GM15510 (cell line): ENCODE data around the gene REEP3.

Source experiments
- POLR2A ChIP-seq: IDR thresholded peaks from 3 replicates; pipeline ENCODE4 v1.6.1; 2011; ENCODE audit warnings: borderline replicate concordance; ENCODE audit not compliant: insufficient read length; ENCODE audit errors: extremely low read depth

REEP3 gene, protein sequence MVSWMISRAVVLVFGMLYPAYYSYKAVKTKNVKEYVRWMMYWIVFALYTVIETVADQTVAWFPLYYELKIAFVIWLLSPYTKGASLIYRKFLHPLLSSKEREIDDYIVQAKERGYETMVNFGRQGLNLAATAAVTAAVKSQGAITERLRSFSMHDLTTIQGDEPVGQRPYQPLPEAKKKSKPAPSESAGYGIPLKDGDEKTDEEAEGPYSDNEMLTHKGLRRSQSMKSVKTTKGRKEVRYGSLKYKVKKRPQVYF

DNA sequence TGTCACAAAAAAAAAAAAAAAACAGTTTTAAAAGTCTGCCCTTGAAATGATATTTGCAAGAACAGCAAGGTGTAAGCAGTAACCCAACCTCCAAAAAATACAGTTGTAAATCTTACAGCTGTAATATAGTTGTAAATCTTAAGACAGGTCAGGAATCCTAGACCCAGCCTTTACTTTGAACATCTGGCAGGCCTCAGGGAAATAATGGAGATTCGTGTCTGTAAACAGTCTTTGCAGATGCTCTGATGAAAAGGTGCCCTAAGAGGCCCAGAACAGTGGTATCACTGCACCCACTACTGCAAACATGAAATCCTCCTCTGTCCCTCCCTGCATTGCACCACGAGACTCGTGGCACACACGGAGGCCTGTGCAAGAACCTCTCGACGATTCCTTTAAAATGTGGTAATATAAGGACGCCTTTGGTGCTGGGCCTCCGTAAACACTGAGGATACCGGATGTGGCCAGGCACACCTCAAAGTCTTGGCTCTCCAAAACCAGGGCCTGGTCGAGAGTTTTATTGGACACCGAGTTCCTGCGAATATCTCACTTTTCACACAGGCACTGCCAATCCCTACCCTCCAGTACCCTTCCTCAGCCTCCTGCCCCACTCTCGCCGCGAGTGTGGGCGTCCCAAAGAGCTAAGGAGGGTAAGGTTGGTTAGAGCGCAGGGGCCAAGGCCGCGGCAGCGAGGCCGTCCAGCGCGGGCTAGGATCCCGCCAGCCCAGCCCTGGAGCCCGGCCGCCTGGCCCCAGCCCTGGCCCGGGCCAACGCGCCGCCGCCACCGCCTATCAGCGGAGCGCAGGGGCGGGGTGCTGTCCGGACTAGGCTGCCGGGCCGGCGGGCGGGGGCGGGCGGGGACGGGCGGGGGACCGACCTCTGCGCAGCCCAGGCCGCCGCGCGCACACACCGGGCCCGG lies at the start of gene REEP3:
Gene REEP3 (plus strand): TSS at position 902 of the 916 bp plus-strand sequence. CDS start 145 bp downstream, outside the sequence.
- TF ChIP-seq POLR2A: peak; percentile 73

DNA sequence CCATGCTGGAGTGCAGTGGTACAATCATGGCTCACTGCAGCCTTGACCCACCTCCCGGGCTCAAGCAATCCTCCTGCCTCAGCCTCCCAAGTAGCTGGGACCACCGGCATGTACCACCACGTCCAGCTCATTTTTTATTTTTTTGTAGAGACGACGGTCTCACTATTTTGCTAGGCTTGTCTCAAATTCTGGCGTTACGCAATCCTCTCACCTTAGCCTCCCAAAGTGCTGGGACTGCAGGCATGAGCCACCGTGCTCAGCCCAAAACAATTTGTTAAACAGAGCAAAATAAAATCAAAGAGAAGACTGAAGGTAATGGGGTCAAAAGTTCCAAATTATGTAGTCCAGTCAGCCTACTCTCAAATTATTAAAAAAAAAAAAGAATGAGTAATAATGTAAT lies 46.7 kb upstream of the REEP3 start:
- TF ChIP-seq POLR2A: no peak

DNA sequence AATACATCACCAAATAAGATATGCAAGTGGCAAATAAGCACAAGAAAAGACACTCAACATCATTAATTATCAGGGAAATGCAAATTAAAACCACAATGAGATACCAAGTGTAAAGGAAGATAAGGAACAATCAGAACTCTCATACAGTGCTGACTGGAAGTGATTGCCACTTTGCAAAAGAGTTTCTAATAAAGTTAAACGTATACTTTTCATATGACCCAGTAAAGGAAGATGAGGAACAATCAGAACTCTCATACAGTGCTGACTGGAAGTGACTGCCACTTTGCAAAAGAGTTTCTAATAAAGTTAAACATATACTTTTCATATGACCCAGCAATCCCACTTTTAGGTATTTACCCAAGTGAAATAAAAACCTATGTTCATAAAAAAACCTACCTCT lies 43.3 kb upstream of the REEP3 start:
- no peak for TF ChIP-seq POLR2A

DNA sequence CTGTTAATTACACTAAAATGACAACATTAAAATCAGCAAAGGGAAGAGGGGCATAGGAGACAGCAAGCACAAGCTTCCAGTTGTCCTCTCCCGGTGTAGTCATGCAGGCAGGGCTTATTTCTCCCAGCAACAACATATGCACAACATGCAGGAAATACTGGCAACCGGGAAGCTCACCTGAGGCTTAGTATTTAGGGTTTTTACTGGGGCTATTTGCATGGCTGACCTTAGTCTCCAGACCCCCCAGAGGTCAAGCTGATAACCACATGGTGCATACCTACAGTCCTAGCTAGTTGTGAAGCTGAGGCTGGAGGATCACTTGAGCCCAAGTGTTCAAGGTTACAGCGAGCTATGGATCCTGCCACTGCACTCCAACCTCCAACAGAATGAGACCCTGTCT lies 42.6 kb upstream of the REEP3 start:
- no peak for TF ChIP-seq POLR2A

DNA sequence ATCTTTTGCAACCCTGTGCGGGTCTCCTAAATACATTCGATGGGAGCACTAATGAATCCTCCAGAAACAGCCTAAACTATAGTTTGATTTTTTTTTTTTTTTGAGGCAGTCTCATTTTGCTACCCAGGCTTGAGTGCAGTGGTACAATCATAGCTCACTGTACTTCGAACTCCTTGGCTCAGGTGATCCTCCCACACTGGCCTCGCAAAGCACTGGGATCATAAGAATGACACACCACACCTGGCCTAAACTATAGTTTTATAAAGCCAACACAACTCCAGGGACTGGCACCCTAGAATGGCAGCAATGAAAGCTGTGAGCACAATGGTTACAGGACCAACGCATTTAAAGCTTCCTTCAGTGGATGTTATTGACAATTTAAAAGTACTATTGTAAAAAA lies 41.0 kb upstream of the REEP3 start:
- TF ChIP-seq POLR2A: no peak

DNA sequence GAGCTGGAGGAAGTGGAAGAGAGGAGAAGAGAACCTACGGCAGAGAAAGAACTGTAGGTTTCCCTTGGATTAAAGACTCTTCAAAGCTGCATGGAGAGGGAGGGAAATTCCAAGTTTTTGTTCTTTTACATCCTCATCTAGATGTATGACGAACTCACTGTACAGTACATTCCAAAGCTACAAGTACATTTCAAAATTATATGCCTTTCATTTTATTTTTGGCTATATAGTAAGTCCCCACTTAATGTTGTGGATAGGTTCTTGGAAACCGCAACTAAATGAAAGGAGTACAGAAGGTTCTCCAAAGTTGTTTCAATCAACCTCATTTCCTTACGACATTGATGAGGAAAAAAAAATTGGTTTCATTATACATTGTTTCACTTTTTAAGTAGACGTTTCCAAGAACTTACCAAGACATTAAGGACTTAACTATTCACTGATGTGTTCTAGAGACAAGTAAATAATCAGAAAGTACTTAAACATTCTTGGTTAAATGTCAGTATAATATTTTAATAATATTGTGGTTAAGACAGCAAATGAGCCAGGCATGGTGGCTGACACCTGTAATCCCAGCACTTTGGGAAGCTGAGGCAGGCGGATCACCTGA lies 39.3 kb upstream of the REEP3 start:
- no peak for TF ChIP-seq POLR2A

DNA sequence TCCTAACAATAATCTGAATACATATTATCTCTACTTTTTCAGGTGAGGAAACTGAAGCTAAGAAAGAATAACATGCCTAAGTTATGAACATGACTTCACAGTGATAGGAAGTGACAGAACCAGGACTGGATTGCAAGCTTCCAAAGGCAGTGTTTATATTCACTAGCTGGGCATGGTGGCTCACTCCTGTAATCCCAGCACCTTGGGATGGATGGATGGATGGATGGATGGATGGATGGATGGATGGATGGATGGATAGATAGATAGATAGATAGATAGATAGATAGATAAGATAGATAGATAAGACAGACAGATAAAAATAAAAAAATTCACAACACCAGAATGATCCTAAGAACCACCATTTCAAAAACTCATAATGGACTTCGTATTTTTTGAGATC lies 37.2 kb upstream of the REEP3 start:
- TF ChIP-seq POLR2A: no peak

DNA sequence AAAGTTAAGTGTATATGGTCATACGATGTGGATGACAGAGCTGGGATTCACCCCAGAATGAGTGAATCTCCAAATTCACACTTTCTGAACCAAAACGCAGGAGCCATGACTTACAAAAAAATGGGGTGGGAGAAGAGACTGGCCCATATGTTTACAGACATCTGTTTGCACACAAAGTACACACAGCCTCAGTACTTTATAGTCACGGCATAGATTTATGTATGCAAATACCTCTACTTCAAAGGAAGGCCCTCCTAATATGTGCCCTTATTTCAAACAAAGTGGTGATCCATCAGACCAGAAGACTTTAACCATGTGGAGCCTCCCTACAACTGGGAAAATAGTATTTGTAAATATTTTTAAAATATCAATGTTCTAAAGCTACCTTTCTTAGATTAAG lies 33.2 kb upstream of the REEP3 start:
- no peak for TF ChIP-seq POLR2A

DNA sequence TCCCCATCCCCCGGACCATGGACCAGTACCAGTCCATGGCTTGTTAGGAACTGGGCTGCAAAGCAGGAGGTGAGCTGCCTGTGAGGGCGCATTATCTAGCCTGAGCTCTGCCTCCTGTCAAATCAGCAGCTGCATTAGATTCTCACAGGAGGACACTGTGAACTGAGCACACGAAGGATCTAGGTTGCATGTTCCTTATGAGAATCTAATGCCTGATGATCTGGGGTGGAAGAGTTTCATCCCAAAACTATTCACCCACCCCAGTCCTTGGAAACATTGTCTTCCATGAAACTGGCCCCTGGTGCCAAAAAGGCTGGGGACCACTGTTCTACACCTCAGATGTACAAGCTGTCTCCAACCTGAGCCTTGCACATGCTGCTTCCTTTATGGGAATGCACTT lies 31.4 kb upstream of the REEP3 start:
- TF ChIP-seq POLR2A: no peak

DNA sequence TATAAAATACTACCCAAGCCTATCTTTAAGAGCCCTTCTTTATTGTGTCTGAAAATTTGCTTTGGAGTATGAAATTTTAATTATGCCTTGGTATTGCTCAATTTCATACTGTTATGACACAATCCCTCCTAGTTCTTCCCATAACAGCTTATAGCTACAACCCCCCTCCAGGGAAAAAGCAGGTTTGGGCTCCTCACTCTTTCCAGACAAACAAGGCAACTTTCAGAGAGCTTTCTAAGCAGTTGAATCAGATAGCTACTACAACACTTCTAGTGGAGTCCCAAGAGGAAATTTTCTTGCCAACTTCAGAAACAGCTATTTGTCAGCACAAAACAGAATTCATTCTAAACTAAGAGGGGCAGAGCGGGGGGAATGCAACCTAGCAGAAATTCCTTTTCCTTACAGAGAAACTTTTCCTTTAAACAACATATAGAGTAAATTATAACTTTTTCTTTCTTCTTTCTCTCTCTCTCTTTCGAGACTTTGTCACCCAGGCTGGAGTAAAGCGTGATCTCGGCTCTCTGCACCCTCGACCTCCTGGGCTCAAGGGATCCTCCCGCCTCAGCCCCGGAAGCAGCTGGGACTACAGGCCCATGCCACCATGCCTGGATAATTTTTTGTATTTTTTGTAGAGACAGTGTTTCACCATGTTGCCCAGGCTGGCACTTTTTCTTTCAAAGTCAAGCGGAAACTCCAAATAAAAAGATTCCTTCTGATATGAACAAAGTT lies 29.4 kb upstream of the REEP3 start:
- no peak for TF ChIP-seq POLR2A

DNA sequence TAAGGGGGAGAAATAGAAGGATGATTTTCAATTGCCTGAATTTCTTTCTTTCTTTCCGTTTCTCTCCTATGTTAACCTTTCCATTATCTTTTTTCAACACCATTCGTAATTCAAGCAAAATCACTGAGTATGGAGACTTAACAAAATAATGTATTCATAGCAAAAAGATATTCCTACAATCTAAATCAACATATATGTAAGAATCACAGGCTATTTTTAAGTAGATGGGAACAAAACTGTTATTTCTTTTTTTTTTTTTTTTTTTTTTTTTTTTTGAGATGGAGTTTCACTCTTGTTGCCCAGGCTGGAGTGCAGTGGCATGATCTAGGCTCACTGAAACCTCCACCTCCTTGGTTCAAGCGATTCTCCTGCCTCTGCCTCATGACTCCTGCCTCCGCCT lies 28.2 kb upstream of the REEP3 start:
- no peak for TF ChIP-seq POLR2A

DNA sequence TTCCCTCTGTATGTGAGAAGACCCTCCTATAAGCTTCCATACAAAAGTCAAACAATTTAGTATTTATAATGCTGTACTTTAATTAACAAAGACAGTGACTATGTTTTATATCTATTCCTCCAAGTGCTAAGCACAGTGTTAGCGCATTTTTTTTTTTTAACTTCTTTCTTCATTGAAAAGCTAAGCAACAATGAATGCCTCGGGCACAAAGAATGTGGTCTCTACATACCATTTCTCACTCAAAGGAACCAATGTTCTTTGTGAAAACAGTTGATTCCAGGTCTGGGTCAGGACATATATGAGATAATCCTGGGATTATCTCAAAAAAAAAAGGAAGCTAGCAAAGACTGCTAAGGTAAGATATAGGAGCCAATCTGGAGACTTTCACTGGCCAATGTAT lies 26.2 kb upstream of the REEP3 start:
- TF ChIP-seq POLR2A: no peak

DNA sequence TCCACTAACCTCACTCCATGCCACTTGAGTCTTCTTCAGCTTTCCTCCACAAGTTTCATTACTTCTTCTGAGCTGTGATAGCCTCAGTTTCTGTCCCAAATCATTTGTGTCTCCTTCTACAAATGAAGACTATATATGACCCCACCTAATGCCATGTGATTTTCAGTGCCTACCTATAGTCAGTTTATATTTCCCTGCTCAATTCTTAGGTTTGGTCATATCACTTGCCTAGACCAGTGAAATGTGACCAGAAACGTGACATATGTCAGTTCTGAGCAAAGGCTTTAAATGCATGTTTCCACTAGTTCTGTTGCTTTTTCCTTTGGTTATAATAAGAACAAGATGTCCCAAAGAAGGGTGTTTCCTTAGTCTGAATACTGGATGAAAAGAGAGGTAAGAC lies 24.6 kb upstream of the REEP3 start:
- no peak for TF ChIP-seq POLR2A

DNA sequence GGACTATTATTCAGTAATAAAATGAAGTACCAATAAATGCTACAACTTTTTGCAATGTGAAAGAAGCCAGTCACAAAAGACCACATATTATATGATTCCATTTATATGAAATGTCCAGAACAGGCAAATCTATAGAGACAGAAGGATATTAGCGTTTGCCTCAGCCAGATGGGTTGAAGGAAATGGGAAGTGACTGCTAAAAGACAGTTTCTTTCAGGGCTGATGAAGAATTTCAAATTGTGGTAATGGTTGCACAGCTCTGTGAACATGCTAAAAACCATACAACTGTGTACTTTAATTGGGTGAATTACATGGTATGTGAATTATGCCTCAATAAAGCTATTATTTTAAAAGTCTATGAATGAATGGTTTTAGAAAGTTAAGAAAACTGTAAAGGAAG lies 23.9 kb upstream of the REEP3 start:
- TF ChIP-seq POLR2A: no peak

DNA sequence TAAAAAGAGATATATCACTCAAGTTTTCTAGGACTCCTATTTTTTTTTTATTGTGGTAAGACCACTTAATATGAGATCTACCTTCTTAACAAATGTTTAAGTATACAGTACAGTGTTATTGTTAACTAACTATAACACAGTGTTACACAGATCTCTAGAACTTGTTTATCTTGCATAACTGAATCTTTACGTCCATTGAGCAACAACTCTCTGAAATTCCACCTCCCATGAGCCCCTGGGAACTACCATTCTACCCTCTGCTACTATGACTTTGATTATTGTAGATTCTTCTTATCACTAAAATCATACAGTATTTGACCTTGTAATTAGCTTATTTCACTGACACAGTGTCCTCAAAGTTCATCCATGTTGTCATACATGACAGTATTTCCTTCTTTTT lies 22.5 kb upstream of the REEP3 start:
- TF ChIP-seq POLR2A: no peak

DNA sequence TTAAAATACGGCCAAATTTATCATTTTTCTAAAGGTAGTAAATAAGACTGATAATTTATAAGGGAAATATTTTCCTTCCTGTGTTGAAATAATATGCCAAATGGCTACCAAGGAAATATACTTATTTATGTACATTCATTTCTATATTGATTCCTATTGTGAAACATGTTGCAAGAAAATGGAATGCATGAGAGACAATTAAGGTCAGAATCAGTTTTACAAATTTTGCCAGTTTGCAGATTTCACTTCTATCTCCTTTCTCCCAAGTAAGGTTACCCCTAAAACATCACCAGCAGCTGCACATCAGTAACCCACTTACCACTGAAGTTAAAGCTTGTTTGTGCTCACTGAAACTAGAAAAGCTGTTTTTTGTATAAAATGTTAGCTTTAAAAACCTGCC lies 19.2 kb upstream of the REEP3 start:
- TF ChIP-seq POLR2A: no peak

DNA sequence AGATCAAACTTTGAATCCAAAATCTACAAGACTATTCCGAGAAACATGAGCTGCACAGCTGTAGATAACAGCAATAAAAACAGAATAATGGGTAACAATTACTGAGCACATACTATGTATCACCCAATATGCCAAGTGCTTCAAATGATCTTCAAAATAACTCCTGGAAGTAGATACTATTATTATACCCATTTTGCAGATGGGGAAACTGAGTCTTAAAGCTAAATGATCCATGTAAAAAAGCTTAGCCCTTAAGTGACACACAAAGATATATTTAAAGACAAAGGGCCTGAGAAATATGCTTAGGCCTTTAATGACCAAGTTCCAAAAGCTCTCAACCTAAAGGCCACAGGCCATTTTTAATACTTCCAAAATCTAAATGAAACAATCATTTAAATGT lies 18.4 kb upstream of the REEP3 start:
- TF ChIP-seq POLR2A: no peak
